B cell (primary cell): ENCODE measurements around the gene OR6K2. TPM values are rescaled to one million over a fixed set of nuclear protein-coding genes. Genes with fewer than 3 reads are reported as not detected.

Experiments
- ATAC-seq: fragments of 200-7000 bp; cut with Tn5 transposase; one replicate; pipeline ENCODE4 v1.10.0; 2021; ENCODE audit warnings: low read depth, mild to moderate bottlenecking, moderate number of reproducible peaks, moderate library complexity
- CTCF ChIA-PET: fragments of 350-600 bp; sonication (Branson Sonifier 250); formaldehyde crosslinking; loops from one replicate; lab custom pipeline; 2021; ENCODE audit warnings: antibody characterized with exemption, inconsistent platforms; lab: Charles Lee
- POLR2A ChIA-PET: fragments of 350-600 bp; sonication (Branson Sonifier 250); formaldehyde crosslinking; loops from one replicate; lab custom pipeline; 2021; ENCODE audit warnings: antibody characterized with exemption; lab: Charles Lee
- DNase-seq: peaks from one replicate; pipeline ENCODE4 v3.0.0; 2013
- H2AFZ ChIP-seq: 2 replicates; pipeline ENCODE4 v1.6.1; 2012; ENCODE audit warnings: mild to moderate bottlenecking, low read depth, low read length; ENCODE audit not compliant: insufficient read depth, poor library complexity, severe bottlenecking
- H3K27ac ChIP-seq, 2 donors: 1 replicate in 1 of 2; 2 replicates in 1 of 2; pipeline ENCODE4 v1.5.1; 2012 to 2013; ENCODE audit warnings: low read length in 2 of 2, mild to moderate bottlenecking in 2 of 2, moderate library complexity in 1 of 2
- H3K27me3 ChIP-seq, 4 experiments: fragments of 200-600 bp in 1 of 4; sonication (generic) in 1 of 4; replicated peaks in 1 of 4; 1 replicate in 2 of 4; 2 replicates in 2 of 4; pipeline versions ENCODE4 v1.6.1 to v1.7.0; 2013 to 2016; ENCODE audit warnings: low read length in 3 of 4, mild to moderate bottlenecking in 2 of 4, mixed read lengths in 1 of 4, moderate library complexity in 1 of 4; ENCODE audit not compliant: insufficient read depth in 4 of 4, control insufficient read depth in 3 of 4; ENCODE audit errors: control extremely low read depth in 1 of 4
- H3K36me3 ChIP-seq, 2 experiments: replicated peaks in 1 of 2; 1 replicate in 1 of 2; 2 replicates in 1 of 2; pipeline versions ENCODE4 v1.6.1 to v1.7.1; 2013; ENCODE audit warnings: low read length in 1 of 2; ENCODE audit not compliant: insufficient read depth in 2 of 2, control insufficient read depth in 1 of 2; ENCODE audit errors: control extremely low read depth in 1 of 2, extremely low read depth in 1 of 2
- H3K4me1 ChIP-seq, 2 donors: fragments of 200-600 bp in 1 of 2; sonication (generic) in 1 of 2; 1 replicate in 1 of 2; 2 replicates in 1 of 2; pipeline versions ENCODE4 v1.5.1 to v1.6.1; 2013 to 2017; ENCODE audit warnings: low read length in 2 of 2; ENCODE audit not compliant: control insufficient read depth in 2 of 2, insufficient read depth in 2 of 2
- H3K4me2 ChIP-seq: replicated peaks from 2 replicates; pipeline ENCODE3; 2012; ENCODE audit warnings: mild to moderate bottlenecking, low read depth, low read length; ENCODE audit not compliant: poor library complexity, severe bottlenecking
- H3K4me3 ChIP-seq, 5 experiments: fragments of 200-600 bp in 1 of 5; sonication (generic) in 1 of 5; 1 replicate in 3 of 5; 2 replicates in 2 of 5; pipeline versions ENCODE4 v1.5.1 to v1.7.0; 2011 to 2016; ENCODE audit warnings: low read length in 4 of 5, mild to moderate bottlenecking in 4 of 5, low read depth in 2 of 5, control low read depth in 1 of 5, moderate library complexity in 1 of 5; ENCODE audit not compliant: insufficient read depth in 1 of 5; ENCODE audit errors: control extremely low read depth in 1 of 5, extremely low read depth in 1 of 5
- H3K79me2 ChIP-seq: fragments of 200-600 bp; sonication (generic); one replicate; pipeline ENCODE4 v1.6.0; 2016; ENCODE audit warnings: low read length; ENCODE audit not compliant: control insufficient read depth, insufficient read depth
- H3K9ac ChIP-seq: fragments of 200-600 bp; sonication (generic); 2 replicates; pipeline ENCODE4 v1.6.1; 2017; ENCODE audit warnings: mild to moderate bottlenecking, low read length, moderate library complexity
- H3K9me3 ChIP-seq, 3 donors: one replicate each; pipeline versions ENCODE4 v1.6.1 to v1.7.1; 2013; ENCODE audit warnings: low read length in 2 of 3; ENCODE audit not compliant: control insufficient read depth in 2 of 3, insufficient read depth in 1 of 3; ENCODE audit errors: control extremely low read depth in 1 of 3
- H4K20me1 ChIP-seq: 2 replicates; pipeline ENCODE4 v1.6.0; 2012; ENCODE audit warnings: mild to moderate bottlenecking, low read length; ENCODE audit not compliant: insufficient read depth, control insufficient read depth, poor library complexity, severe bottlenecking
- H3K27ac Mint-ChIP-seq: one replicate; pipeline ENCODE4 v1.8.0; 2021; ENCODE audit warnings: mixed read lengths
- H3K27me3 Mint-ChIP-seq: one replicate; pipeline ENCODE4 v1.8.0; 2021; ENCODE audit warnings: mixed read lengths
- H3K4me1 Mint-ChIP-seq: one replicate; pipeline ENCODE4 v1.8.0; 2021; ENCODE audit warnings: mixed read lengths
- H3K4me3 Mint-ChIP-seq: one replicate; pipeline ENCODE4 v1.8.0; 2021; ENCODE audit warnings: mixed read lengths
- H3K9me3 Mint-ChIP-seq: one replicate; pipeline ENCODE4 v1.8.0; 2022; ENCODE audit warnings: mixed read lengths; ENCODE audit not compliant: insufficient read depth
- EZH2 ChIP-seq: IDR thresholded peaks from 2 replicates; pipeline ENCODE4 v1.6.1; 2012; ENCODE audit warnings: borderline replicate concordance, low read depth, mild to moderate bottlenecking, moderate library complexity, low read length; ENCODE audit not compliant: insufficient read depth, poor library complexity, severe bottlenecking
- WGBS: methylation state at CpG from one replicate; pipeline ENCODE4 v1.1.5; 2013; ENCODE audit warnings: missing lambda C conversion rate; ENCODE audit not compliant: insufficient coverage; 5-methylcytosine and 5-hydroxymethylcytosine counted together
- intact Hi-C: fragments of 100-400 bp; cut with micrococcal nuclease; formaldehyde crosslinking; loops from one replicate; pipeline ENCODE4 v1.10.0; 2022
- polyA plus RNA-seq: library from polyadenylated mRNA; depleted of rRNA; stranded (reverse); fragments of >200 nt; gene quantifications from 2 replicates; pipeline ENCODE4 v1.2.3, GENCODE V29; 2012
- total RNA-seq, 2 donors: library from RNA; stranded (reverse); fragments of 120-200 nt in 1 of 2; gene quantifications; 1 replicate in 1 of 2; 2 replicates in 1 of 2; pipeline versions ENCODE4 v1.2.3 to v1.2.4, GENCODE V29; 2013 to 2022
- TF ChIP-seq, protein P1 (sequence below): fragments of 200-600 bp; IDR thresholded peaks from one replicate; pipeline ENCODE4 v1.8.0; 2022; ENCODE audit warnings: antibody characterized with exemption, mild to moderate bottlenecking

OR6K2 gene
- total and polyA plus RNA-seq, 2 donors (not counting 1 experiment from before 2014, with no cell fraction given): not detected

DNA sequence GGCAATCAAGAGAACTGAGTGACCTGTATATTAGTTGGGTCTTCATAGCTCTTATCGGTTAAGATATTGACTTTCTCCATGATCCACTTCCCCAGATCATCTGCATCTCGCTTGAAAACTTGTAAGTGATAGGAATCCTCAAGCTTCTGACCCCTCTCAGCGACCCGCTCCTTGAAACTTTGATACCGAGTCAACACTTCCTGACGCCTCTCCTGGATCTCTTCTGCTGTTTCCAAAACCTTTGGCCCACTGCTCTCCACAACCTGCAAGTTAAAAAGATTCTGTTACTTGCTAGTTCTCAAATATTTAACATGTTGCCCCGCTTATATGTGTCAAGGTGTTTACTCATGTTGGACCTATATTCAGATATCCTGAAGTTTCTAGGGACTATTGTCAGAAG is 15.4 kb downstream of the OR6K2 start:
- Histone ChIP-seq H3K27ac (no peak overlapping the region), H4K20me1 (no peaks in the 10 kb centered on the region), H3K4me3 (no peak overlapping the region), H3K27me3 (peaks cover 0 to 12% (median 1%) of the 10 kb centered on the region in 4 experiments), H2AFZ (no peak overlapping the region), H3K9me3 (peaks cover 0 to 3% (median 0%) of the 10 kb centered on the region in 3 donors), H3K36me3 (no peaks in the 10 kb centered on the region), H3K4me1 (no peaks in the 10 kb centered on the region), H3K79me2 (no peaks in the 10 kb centered on the region), H3K4me2 (no peak overlapping the region), H3K9ac (no peak overlapping the region)
- ATAC-seq (no peak), DNase-seq (no peak)
- TF ChIP-seq EZH2: no peak
- TF ChIP-seq, protein P1, sequence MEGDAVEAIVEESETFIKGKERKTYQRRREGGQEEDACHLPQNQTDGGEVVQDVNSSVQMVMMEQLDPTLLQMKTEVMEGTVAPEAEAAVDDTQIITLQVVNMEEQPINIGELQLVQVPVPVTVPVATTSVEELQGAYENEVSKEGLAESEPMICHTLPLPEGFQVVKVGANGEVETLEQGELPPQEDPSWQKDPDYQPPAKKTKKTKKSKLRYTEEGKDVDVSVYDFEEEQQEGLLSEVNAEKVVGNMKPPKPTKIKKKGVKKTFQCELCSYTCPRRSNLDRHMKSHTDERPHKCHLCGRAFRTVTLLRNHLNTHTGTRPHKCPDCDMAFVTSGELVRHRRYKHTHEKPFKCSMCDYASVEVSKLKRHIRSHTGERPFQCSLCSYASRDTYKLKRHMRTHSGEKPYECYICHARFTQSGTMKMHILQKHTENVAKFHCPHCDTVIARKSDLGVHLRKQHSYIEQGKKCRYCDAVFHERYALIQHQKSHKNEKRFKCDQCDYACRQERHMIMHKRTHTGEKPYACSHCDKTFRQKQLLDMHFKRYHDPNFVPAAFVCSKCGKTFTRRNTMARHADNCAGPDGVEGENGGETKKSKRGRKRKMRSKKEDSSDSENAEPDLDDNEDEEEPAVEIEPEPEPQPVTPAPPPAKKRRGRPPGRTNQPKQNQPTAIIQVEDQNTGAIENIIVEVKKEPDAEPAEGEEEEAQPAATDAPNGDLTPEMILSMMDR: no peak
- CTCF ChIA-PET: no interaction called here
- POLR2A ChIA-PET: no interaction called here
- no peak overlapping the region for H3K4me3 Mint-ChIP-seq
- intact Hi-C loops: no loop called here
- no peaks in the 10 kb centered on the region for H3K9me3 Mint-ChIP-seq
- H3K27me3 Mint-ChIP-seq: peaks cover 33% of the 10 kb centered on the region
- no peak overlapping the region for H3K27ac Mint-ChIP-seq
- WGBS: 71% methylated on average over 4 of the region's 7 CpGs
- H3K4me1 Mint-ChIP-seq: no peaks in the 10 kb centered on the region

DNA sequence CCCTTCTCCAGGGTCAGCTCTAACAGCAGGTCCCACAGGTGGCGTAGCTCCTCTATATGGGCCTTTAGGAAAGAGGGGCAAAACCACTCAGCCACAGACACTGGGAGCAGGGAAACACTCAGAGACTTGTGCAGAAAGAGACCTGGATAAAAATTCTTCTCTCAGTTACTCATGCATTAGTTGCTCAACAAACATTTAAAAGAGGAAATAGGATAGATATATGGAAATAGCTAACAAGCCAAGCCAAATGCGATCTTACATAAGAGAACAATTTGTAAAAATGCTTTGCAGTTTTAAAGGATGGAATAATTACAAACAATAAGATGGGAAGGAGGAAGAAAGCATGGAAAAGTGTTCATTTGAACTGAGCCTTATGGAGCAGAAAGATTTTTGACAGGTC is 18.8 kb downstream of the OR6K2 start:
- intact Hi-C loops: no loop called here
- no peak overlapping the region for H3K4me2 ChIP-seq
- ChIA-PET CTCF (no interaction called here), POLR2A (no interaction called here)
- H3K9me3 ChIP-seq: no peaks in the 10 kb centered on the region
- TF ChIP-seq, protein P1: no peak
- no peak for TF ChIP-seq EZH2
- ATAC-seq: no peak
- no peak overlapping the region for H3K9ac ChIP-seq
- no peaks in the 10 kb centered on the region for H3K36me3 ChIP-seq
- no CpG with 5 or more reads among the region's 2 CpGs for WGBS
- peaks cover 0 to 12% (median 1%) of the 10 kb centered on the region in 4 experiments for H3K27me3 ChIP-seq
- H3K27ac ChIP-seq: no peak overlapping the region
- no peaks in the 10 kb centered on the region for H3K4me1 Mint-ChIP-seq
- H3K4me1 ChIP-seq: no peaks in the 10 kb centered on the region
- H3K9me3 Mint-ChIP-seq: no peaks in the 10 kb centered on the region
- no peak overlapping the region for H3K4me3 ChIP-seq
- no peak for DNase-seq
- peaks cover 29% of the 10 kb centered on the region for H3K27me3 Mint-ChIP-seq
- no peaks in the 10 kb centered on the region for H3K79me2 ChIP-seq
- no peaks in the 10 kb centered on the region for H4K20me1 ChIP-seq
- H3K27ac Mint-ChIP-seq: no peak overlapping the region
- H3K4me3 Mint-ChIP-seq: no peak overlapping the region
- H2AFZ ChIP-seq: no peak overlapping the region
